KMS-11 (cell line): ENCODE results near the gene ZNF614.
"Not testable (repeated sequence)": the region's sequence is repeated elsewhere in the genome, so short reads cannot be mapped to it uniquely, and the experiment has no call there.

Source experiments
- H2AFZ ChIP-seq: fragments of 200-600 bp; sonication (generic); 2 replicates; pipeline ENCODE4 v1.6.1; 2016; ENCODE audit warnings: antibody characterized with exemption, mixed run types, low read depth
- H3K27ac ChIP-seq: fragments of 200-600 bp; sonication (generic); 2 replicates; pipeline ENCODE4 v1.6.1; 2016; ENCODE audit warnings: mild to moderate bottlenecking, mixed run types
- H3K27me3 ChIP-seq: fragments of 200-600 bp; sonication (generic); 2 replicates; pipeline ENCODE4 v1.6.1; 2017; ENCODE audit warnings: mild to moderate bottlenecking, low read depth, mixed run types, moderate library complexity; ENCODE audit not compliant: insufficient read depth
- H3K36me3 ChIP-seq: fragments of 200-600 bp; sonication (generic); 2 replicates; pipeline ENCODE4 v1.6.1; 2017; ENCODE audit warnings: mild to moderate bottlenecking, mixed run types; ENCODE audit not compliant: insufficient read depth
- H3K4me1 ChIP-seq: fragments of 200-600 bp; sonication (generic); 2 replicates; pipeline ENCODE4 v1.6.1; 2016; ENCODE audit warnings: mild to moderate bottlenecking, low read depth, mixed run types; ENCODE audit not compliant: poor library complexity, severe bottlenecking
- H3K4me2 ChIP-seq: fragments of 200-600 bp; sonication (generic); 2 replicates; pipeline ENCODE4 v1.7.0; 2016; ENCODE audit warnings: mild to moderate bottlenecking, mixed run types
- H3K4me3 ChIP-seq: fragments of 200-600 bp; sonication (generic); IDR thresholded peaks from 2 replicates; pipeline ENCODE4 v1.6.1; 2017; ENCODE audit warnings: low read depth, low read length, mixed read lengths; ENCODE audit not compliant: insufficient read depth
- H3K79me2 ChIP-seq: fragments of 200-600 bp; sonication (generic); 2 replicates; pipeline ENCODE4 v1.6.1; 2016; ENCODE audit warnings: low read depth, mixed run types; ENCODE audit not compliant: insufficient read depth
- H3K9ac ChIP-seq: fragments of 200-600 bp; sonication (generic); 2 replicates; pipeline ENCODE4 v1.6.1; 2016; ENCODE audit warnings: mild to moderate bottlenecking, mixed run types
- H4K20me1 ChIP-seq: fragments of 200-600 bp; sonication (generic); 2 replicates; pipeline ENCODE4 v1.6.1; 2016; ENCODE audit warnings: mild to moderate bottlenecking, mixed run types; ENCODE audit not compliant: insufficient read depth
- TF ChIP-seq, protein P1 (sequence below): fragments of 200-600 bp; sonication (generic); conservative IDR thresholded peaks from 2 replicates; pipeline ENCODE4 v1.6.1; 2017; ENCODE audit warnings: low read depth, mild to moderate bottlenecking, antibody characterized with exemption, low read length, moderate library complexity, mixed read lengths

Gene ZNF614

DNA sequence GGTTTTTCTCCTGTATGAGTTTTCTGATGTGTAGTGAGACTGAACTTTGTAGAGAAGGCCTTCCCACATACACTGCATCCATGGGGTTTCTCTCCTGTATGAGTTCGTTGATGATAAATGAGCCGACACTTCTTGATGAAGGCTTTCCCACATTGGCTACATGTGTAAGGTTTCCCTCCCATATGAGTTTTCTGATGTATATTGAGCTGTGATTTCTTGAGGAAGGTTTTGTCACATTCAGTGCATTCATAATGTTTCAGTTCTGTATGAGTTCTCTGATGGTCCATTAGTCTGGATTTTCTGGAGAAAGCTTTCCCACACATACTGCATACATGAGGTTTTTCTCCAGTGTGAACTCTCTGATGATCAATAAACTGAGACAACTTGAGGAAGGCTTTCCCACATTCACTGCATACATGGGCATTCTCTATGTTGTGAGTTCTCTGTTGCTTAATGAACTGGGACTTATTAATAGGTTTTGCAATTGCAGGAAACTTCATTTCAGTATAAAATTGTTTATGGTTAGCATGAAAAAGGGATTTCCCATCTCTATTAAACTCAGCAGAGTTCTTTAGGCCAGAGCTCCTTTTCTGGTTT lies 34.0 kb downstream of the ZNF614 start:
- Histone ChIP-seq H3K27me3 (no peaks in the 10 kb centered on the region), H3K4me1 (no peaks in the 10 kb centered on the region), H2AFZ (no peak overlapping the region), H4K20me1 (no peaks in the 10 kb centered on the region), H3K9ac (no peak overlapping the region), H3K36me3 (no peaks in the 10 kb centered on the region), H3K27ac (no peak overlapping the region), H3K4me2 (no peak overlapping the region), H3K4me3 (no peak overlapping the region), H3K79me2 (no peaks in the 10 kb centered on the region)
- TF ChIP-seq, protein P1, sequence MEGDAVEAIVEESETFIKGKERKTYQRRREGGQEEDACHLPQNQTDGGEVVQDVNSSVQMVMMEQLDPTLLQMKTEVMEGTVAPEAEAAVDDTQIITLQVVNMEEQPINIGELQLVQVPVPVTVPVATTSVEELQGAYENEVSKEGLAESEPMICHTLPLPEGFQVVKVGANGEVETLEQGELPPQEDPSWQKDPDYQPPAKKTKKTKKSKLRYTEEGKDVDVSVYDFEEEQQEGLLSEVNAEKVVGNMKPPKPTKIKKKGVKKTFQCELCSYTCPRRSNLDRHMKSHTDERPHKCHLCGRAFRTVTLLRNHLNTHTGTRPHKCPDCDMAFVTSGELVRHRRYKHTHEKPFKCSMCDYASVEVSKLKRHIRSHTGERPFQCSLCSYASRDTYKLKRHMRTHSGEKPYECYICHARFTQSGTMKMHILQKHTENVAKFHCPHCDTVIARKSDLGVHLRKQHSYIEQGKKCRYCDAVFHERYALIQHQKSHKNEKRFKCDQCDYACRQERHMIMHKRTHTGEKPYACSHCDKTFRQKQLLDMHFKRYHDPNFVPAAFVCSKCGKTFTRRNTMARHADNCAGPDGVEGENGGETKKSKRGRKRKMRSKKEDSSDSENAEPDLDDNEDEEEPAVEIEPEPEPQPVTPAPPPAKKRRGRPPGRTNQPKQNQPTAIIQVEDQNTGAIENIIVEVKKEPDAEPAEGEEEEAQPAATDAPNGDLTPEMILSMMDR, result no peak

DNA sequence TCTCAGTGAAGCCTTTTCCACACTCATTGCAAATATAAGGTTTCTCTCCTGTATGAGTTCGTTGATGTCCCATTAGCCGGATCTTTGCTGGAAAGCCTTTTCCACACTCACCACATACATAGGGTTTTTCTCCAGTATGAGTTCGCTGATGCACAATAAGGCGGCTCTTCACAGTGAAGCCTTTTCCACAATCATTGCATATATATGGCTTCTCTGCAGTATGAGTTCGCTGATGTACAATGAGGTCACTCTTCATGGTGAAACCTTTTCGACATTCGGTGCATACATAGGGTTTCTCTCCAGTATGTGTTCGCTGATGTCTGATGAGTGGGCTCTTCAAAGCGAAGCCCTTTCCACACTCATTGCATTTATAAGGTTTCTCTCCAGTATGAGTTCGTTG lies 34.8 kb downstream of the ZNF614 start:
- H3K79me2 ChIP-seq, result no peaks in the 10 kb centered on the region
- H3K4me1 ChIP-seq, result no peaks in the 10 kb centered on the region
- H3K9ac ChIP-seq, result no peak overlapping the region
- no peaks in the 10 kb centered on the region for H3K36me3 ChIP-seq
- H3K27ac ChIP-seq, result no peak overlapping the region
- no peak overlapping the region for H3K4me2 ChIP-seq
- TF ChIP-seq, protein P1, result no peak
- no peak overlapping the region for H3K4me3 ChIP-seq
- H3K27me3 ChIP-seq, result no peaks in the 10 kb centered on the region
- no peak overlapping the region for H2AFZ ChIP-seq
- H4K20me1 ChIP-seq, result no peaks in the 10 kb centered on the region

DNA sequence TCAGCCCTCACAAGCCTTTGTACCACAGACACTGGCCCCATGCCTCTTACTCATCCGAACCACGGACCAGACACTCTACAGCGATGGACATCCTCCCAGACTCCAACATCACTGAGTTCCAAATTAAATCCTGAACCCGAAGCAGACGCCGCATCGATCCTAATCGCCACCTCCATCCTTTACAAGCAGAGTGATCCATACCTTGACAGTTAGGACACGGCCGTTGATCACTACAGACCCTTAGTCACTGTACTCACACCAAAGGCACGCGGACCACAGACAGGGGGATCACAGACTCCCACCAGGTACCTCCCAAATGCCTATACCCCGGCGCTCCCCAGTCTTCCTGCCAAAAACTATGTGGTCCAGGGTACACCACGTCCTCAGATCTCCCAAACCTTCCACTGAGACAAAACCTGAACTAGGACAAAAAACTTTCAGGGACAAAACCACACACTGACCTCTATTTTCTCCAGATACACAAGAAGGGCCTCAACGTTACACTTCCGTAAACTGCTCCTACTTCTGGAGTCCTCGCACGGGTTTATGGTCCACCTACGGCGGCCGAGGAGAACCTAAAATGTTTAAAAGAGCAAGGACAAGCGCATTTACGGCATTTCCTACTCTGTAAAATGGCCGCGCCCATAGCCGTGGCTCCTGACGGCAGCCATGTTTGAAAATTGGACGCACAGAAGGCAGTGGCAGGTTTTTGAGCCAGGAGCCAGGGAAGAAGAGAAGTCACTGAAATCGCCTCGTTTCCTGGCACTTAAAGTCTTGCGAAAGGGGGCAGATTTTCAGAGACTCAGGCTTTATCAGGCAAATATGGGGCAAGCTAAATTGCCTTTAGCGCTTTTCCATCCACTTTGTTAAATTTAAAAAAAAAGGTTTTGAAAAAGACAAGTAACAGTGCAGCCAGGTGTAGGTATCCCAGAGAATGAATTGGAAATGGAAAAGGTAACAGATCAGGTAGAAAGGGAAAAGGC lies 41.6 kb downstream of the ZNF614 start, which contains the start of gene ZNF350:
ZNF350 (minus strand) TSS at position 532 of the 983 bp plus-strand sequence. CDS start 12,480 bp downstream, outside the sequence.
- no peaks in the 10 kb centered on the region for H3K4me1 ChIP-seq
- H3K79me2 ChIP-seq, result no peaks in the 10 kb centered on the region
- peak within 1 kb of the TSS; percentile 71 for H2AFZ ChIP-seq
- H3K27ac ChIP-seq, result no peak within 1 kb of the TSS
- no peaks in the 10 kb centered on the region for H3K27me3 ChIP-seq
- H3K9ac ChIP-seq, result no peak within 1 kb of the TSS; the same call in 1 of the 2 replicates
- TF ChIP-seq, protein P1, result no peak
- H4K20me1 ChIP-seq, result no peaks in the 10 kb centered on the region
- no peak within 1 kb of the TSS for H3K4me3 ChIP-seq
- no peaks in the 10 kb centered on the region for H3K36me3 ChIP-seq
- H3K4me2 ChIP-seq, result no peak within 1 kb of the TSS; the same call in 1 of the 2 replicates

DNA sequence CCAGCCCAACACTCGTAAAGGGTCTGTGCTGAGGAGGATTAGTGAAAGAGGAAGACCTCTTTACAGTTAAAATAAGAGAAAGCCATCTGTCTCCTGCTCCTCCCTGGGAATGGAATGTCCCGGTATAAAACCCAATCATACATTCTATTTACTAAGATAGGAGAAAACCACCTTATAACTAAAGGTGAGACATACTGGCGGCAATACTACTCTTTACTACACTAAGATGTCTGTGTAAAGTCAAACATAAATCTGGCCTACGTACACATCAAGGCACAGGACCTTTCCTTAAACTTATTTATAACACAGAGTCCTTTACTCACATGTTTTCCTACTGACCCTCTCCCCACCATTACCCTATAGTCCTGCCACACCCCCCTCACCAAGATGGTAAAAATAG lies 44.8 kb downstream of the ZNF614 start:
- no peak overlapping the region for H3K27ac ChIP-seq
- H3K4me2 ChIP-seq, result no peak overlapping the region
- TF ChIP-seq, protein P1, result no peak
- H3K4me1 ChIP-seq, result no peaks in the 10 kb centered on the region
- H2AFZ ChIP-seq, result no peak overlapping the region
- H4K20me1 ChIP-seq, result no peaks in the 10 kb centered on the region
- H3K79me2 ChIP-seq, result no peaks in the 10 kb centered on the region
- H3K9ac ChIP-seq, result no peak overlapping the region
- H3K36me3 ChIP-seq, result no peaks in the 10 kb centered on the region
- H3K4me3 ChIP-seq, result no peak overlapping the region
- H3K27me3 ChIP-seq, result no peaks in the 10 kb centered on the region

DNA sequence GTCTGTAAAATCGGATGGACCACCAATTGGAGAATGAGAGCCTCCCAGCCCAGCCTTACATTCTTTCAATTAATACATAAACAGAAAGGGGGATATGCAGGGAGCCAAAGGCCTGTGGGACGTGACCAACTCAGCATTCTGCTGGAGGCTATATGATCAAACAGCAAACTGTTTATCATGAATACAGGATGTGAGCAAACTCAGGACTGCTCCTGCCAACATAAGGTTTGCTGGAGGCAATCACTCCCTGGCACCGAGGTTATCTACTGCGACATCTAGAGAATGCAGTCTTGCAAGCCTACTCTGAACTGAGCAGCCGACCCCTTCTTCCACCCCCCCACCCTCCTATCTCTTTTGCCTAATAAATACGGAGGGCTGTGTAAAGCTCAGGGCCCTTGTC lies 47.3 kb downstream of the ZNF614 start:
- H3K4me3 ChIP-seq, H2AFZ ChIP-seq, H3K4me2 ChIP-seq, H3K27me3 ChIP-seq, H3K9ac ChIP-seq, H3K79me2 ChIP-seq, H3K27ac ChIP-seq, H3K4me1 ChIP-seq, H3K36me3 ChIP-seq, H4K20me1 ChIP-seq: not testable (repeated sequence)
